ENCODE measurements around the gene CFDP1. TPM values are rescaled to one million over a fixed set of nuclear protein-coding genes. Genes with fewer than 3 reads are reported as not detected.

Gene CFDP1
- total and polyA plus RNA-seq, 2 of the 13 experiments (the other 11 are each of a cell fraction or from before 2014, with no cell fraction given), result 78.6 to 153 TPM

- TF ChIP-seq FOXO4 (CRISPR knock-in tag; conservative IDR thresholded peaks at IDR 0.05) (no peak), ZFP90 (CRISPR knock-in tag; IDR thresholded peaks at IDR 0.05; ENCODE audit: borderline replicate concordance) (peak; percentile 68), PHB2 (IDR thresholded peaks at IDR 0.05; ENCODE audit: partially characterized antibody) (no peak), RERE (CRISPR knock-in tag; IDR thresholded peaks at IDR 0.05; ENCODE audit: low read depth) (no peak; the same call in 1 of the 2 replicates), SMAD3 (CRISPR knock-in tag; IDR thresholded peaks at IDR 0.05) (peak; percentile 93), HHEX (CRISPR knock-in tag; IDR thresholded peaks at IDR 0.05) (no peak), SAFB2 (CRISPR knock-in tag; IDR thresholded peaks at IDR 0.05; ENCODE audit: borderline replicate concordance, low read depth) (0 out of 2 replicates have a peak, but pooled peaks have one; percentile 19), NR2C2 (CRISPR knock-in tag; IDR thresholded peaks at IDR 0.05; ENCODE audit: borderline replicate concordance) (peak; percentile 82), ZNF143 (CRISPR knock-in tag; IDR thresholded peaks at IDR 0.05) (peak; percentile 55), ZBTB39 (CRISPR knock-in tag; IDR thresholded peaks at IDR 0.05) (0 out of 2 replicates have a peak, but pooled peaks have one; percentile 37), GATAD2A (CRISPR knock-in tag; IDR thresholded peaks at IDR 0.05) (peak; percentile 93), HNF4G (IDR thresholded peaks at IDR 0.05; ENCODE audit: borderline replicate concordance, low read depth, low read length) (no peak), HNF4G (CRISPR knock-in tag; IDR thresholded peaks at IDR 0.05; ENCODE audit: borderline replicate concordance, low read depth) (no peak), BCLAF1 (IDR thresholded peaks at IDR 0.05) (no peak), LCORL (IDR thresholded peaks at IDR 0.05) (no peak), LCORL (CRISPR knock-in tag; IDR thresholded peaks at IDR 0.05) (peak; percentile 79), JARID2 (CRISPR knock-in tag; IDR thresholded peaks at IDR 0.05; ENCODE audit: insufficient replicate concordance) (peak; percentile 97)
Observed at GRCh38 chr16:75464122-75464918, 31.0 kb upstream of the CFDP1 start, which contains the start of gene TMEM170A (continued).

Data from HepG2 (cell line).